ENCODE data around the gene UST. TPM values are rescaled to one million over a fixed set of nuclear protein-coding genes. Genes with fewer than 3 reads are reported as not detected.

The UST gene
- total and polyA plus RNA-seq, 2 of the 8 experiments (the other 6 are each of a cell fraction or from before 2014, with no cell fraction given): 13.5 to 34.5 TPM

- TF ChIP-seq RNF2 (IDR thresholded peaks at IDR 0.05; ENCODE audit: borderline replicate concordance, low read depth, low read length, missing control alignments, poor library complexity, severe bottlenecking) (no peak), RBBP5 (IDR thresholded peaks at IDR 0.05; ENCODE audit: borderline replicate concordance, low read depth, low read length) (no peak), BCL11A (IDR thresholded peaks at IDR 0.05; ENCODE audit: low read depth in 2 of 2, low read length in 2 of 2) (no peak)
Measured at GRCh38 chr6:149041953-149042352, 295.1 kb downstream of the UST start (continued).

Data from H1 (cell line).